ENCODE measurements around the gene CPED1.
A peak's percentile ranks its signal among the peaks of the same experiment; 100 is the strongest.

The CPED1 gene

DNA sequence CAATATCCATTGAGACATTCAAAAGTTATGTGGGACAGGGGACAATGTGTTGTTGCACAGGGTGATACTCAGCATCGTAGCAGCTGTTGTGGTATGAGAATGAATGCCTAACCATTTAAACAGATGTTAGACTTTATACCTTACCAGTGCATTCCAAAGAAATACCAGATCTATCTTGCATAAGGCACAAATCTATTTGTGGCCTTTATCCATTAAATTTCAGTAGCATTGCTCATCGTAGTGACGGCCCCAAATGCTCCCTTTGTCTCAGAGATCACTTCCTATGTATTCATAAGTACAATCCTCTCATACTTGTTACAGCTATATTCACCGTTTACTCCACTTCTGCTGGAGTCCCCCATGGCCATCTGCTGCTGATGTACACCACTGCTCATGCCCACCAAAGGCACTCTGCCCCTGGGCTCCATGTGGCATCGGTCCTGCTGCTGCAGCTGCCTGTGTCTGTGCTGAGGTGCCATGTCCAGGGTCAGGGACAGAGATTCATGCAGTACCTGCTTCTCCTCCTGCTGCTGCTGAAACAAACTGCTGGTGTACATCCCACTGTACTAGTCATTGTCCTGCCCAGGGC, 96.3 kb downstream of the CPED1 start:
- TF ChIP-seq, protein P1, sequence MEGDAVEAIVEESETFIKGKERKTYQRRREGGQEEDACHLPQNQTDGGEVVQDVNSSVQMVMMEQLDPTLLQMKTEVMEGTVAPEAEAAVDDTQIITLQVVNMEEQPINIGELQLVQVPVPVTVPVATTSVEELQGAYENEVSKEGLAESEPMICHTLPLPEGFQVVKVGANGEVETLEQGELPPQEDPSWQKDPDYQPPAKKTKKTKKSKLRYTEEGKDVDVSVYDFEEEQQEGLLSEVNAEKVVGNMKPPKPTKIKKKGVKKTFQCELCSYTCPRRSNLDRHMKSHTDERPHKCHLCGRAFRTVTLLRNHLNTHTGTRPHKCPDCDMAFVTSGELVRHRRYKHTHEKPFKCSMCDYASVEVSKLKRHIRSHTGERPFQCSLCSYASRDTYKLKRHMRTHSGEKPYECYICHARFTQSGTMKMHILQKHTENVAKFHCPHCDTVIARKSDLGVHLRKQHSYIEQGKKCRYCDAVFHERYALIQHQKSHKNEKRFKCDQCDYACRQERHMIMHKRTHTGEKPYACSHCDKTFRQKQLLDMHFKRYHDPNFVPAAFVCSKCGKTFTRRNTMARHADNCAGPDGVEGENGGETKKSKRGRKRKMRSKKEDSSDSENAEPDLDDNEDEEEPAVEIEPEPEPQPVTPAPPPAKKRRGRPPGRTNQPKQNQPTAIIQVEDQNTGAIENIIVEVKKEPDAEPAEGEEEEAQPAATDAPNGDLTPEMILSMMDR (IDR thresholded peaks at IDR 0.05; ENCODE audit: low read depth, low read length, missing control alignments): no peak
- H3K4me3 ChIP-seq (replicated peaks; ENCODE audit: low read depth, low read length): no peak overlapping the region
- DNase-seq (ENCODE audit: extremely low read depth, low read depth): peak; percentile 76

DNA sequence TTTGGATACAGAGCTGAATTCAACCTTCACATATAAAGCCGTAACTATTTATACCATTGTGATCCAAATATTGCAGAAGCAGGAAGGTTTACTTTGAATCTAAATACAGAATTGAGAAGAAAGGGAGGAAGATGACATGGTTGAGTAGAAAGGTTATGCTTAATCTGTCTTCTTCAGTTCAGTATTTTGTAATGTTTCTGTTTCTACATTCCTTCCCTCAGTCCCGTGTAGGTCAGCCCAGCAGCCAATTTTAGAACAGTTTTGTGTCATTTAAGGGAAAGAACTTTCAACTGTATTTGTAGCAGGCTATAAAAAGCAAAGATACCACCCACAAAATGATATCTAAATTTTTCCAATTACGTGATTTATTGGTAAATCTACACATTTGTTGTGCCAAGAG, 97.4 kb downstream of the CPED1 start:
- TF ChIP-seq, protein P1 (IDR thresholded peaks at IDR 0.05; ENCODE audit: low read depth, low read length, missing control alignments): no peak
- no peak overlapping the region for H3K4me3 ChIP-seq (replicated peaks; ENCODE audit: low read depth, low read length)
- DNase-seq (ENCODE audit: extremely low read depth, low read depth): no peak

DNA sequence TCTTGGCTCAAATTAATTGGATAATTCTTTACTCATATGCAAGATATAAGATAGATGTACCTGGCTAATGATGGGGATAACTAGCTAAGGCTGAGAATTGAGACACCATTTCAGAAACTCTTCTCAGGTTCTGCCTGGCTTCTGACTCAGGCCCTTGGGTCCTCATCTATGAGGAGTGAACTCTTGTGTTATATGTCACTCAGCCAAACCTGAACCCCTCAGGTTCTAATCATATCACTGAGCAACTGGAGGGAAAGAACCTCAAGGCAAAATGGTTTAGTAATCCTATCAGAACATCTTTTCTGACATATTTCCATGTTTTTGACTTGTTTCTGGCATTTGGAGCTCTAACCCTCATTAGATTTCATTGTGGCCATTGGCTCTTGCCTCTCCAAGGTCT, 100.4 kb downstream of the CPED1 start:
- DNase-seq (ENCODE audit: extremely low read depth, low read depth): no peak
- TF ChIP-seq, protein P1 (IDR thresholded peaks at IDR 0.05; ENCODE audit: low read depth, low read length, missing control alignments): no peak
- no peak overlapping the region for H3K4me3 ChIP-seq (replicated peaks; ENCODE audit: low read depth, low read length)

DNA sequence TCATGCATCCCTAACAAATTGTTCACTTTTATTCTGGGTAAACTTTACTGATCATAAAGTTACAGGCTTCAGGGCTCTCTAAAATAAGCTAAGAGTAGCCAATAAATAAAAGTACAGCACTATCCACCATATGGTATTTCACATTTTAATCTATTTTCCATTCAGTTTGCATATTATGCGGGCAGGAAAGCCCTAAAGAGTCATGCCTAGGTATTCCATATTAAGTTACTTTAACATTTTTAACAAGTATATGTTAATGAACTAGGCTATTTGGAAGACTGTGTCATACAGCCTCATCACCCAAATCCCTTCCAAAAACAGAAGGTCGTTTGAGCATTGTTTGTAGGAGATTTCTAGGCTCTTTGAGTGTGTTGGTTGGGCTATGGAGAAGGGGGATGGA, 106.3 kb downstream of the CPED1 start:
- DNase-seq (ENCODE audit: extremely low read depth, low read depth): no peak
- H3K4me3 ChIP-seq (replicated peaks; ENCODE audit: low read depth, low read length): no peak overlapping the region
- TF ChIP-seq, protein P1 (IDR thresholded peaks at IDR 0.05; ENCODE audit: low read depth, low read length, missing control alignments): no peak

DNA sequence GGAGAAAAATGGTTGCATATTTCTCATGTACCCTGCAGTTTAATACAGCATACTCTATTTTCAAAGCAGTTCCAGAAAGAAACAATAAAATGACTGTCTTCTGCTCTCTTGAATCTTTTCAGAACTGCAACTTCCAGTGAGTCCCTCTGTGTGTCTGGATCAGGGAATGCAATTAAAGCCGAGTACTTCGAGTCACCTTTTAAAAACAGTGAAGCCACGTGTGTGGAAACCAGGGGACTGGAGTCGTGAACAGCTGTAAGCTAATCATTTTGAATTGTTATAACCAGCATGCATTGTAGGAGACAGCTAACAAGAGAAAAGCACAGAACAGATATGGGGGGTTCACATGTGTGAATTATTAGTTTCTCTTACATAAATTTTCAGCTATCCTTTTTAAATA, 109.1 kb downstream of the CPED1 start:
- DNase-seq (ENCODE audit: extremely low read depth, low read depth): no peak
- TF ChIP-seq, protein P1 (IDR thresholded peaks at IDR 0.05; ENCODE audit: low read depth, low read length, missing control alignments): no peak
- no peak overlapping the region for H3K4me3 ChIP-seq (replicated peaks; ENCODE audit: low read depth, low read length)

DNA sequence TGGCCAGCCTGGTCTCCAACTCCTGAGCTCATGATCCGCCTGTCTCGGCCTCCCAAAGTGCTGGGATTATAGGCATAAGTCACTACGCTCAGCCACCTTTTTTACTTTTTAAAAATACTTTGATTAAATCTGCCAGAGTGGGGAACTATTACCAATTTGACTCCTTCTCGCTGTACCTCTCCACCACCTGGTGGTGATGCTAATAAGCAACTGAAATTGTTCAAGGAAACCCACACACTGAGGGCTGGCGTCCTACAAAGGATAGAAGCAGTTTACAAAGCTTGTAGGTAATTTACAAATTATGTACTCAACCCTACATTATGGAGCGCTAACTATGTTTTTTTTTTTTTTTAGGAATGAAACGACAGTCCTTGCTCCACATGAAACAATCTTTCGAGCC, 111.1 kb downstream of the CPED1 start:
- TF ChIP-seq, protein P1 (IDR thresholded peaks at IDR 0.05; ENCODE audit: low read depth, low read length, missing control alignments): peak; percentile 22
- DNase-seq (ENCODE audit: extremely low read depth, low read depth): no peak

DNA sequence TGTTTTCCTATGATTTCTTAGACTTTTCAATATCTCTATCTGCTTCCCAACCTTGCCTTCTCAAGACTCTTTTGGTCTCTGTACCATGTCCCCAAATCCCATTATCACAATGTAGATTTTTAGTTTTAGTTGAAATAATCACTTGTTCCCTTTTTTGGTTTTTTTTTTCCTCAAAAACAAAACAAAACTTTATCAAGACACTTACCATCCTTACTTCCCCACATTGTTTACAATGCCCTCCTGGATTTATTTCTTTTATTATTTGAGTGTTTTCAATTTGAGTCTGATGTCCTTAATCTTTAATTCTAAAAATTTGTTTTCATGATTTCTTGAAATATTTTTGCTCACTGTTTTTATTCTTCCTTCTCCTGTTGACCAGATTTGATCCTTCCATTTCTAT, 112.6 kb downstream of the CPED1 start:
- TF ChIP-seq, protein P1 (IDR thresholded peaks at IDR 0.05; ENCODE audit: low read depth, low read length, missing control alignments): no peak
- no peak for DNase-seq (ENCODE audit: extremely low read depth, low read depth)
- no peak overlapping the region for H3K4me3 ChIP-seq (replicated peaks; ENCODE audit: low read depth, low read length)

More for the DNA sequence above, 111.1 kb downstream of the CPED1 start:
- H3K4me3 ChIP-seq (replicated peaks; ENCODE audit: low read depth, low read length): no peak overlapping the region

Data from HFF-Myc (cell line).